ENCODE measurements around the gene JUN.
A peak's percentile ranks its signal among the peaks of the same experiment; 100 is the strongest.

JUN gene

GRCh38 chr1:58754073-58754613, 29.7 kb downstream of the JUN start:
- no peak for DNase-seq

DNA sequence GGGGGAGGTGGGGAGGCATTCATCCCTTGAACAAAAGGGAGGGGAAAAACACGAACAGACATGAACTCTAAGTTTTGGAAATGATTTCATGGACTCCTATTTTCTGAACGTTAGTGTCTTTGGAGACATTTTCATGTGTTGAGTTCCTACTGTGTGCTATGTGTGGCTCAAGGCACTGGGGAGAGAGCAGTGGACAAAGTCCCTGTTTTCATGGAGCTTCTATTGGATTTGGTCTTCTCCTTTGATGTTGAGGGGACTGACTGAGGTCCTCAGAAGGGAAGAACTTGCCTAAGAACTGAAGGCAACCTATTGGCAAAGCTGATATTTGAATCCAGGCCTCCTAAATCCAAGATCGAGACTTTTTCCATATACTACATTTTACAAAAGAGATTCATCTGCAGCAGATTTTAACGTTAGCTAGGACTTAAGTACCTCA, 30.4 kb downstream of the JUN start:
- DNase-seq: no peak

GRCh38 chr1:58749646-58750045, 34.2 kb downstream of the JUN start:
- no peak for DNase-seq

GRCh38 chr1:58748666-58749065, 35.2 kb downstream of the JUN start:
- no peak for DNase-seq

DNA sequence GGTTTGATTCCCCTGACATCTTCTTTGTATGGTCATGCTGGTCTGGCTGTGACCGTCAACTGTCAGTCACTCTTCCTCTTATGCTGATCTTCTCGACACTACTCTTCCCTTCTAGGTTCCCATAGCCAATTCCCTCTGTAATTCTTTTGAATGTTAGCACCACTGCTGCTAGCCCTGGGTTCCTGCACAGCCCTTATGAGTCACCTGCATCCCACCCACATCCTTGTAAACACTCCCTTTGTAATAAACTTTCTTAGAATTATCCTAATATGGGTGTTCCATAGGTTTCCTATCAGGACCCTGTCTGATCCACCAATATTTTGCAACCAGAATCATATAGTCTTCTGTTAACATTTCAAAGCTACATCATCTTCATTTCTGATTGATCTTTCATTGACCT, 37.1 kb downstream of the JUN start:
- DNase-seq: peak; percentile 46

DNA sequence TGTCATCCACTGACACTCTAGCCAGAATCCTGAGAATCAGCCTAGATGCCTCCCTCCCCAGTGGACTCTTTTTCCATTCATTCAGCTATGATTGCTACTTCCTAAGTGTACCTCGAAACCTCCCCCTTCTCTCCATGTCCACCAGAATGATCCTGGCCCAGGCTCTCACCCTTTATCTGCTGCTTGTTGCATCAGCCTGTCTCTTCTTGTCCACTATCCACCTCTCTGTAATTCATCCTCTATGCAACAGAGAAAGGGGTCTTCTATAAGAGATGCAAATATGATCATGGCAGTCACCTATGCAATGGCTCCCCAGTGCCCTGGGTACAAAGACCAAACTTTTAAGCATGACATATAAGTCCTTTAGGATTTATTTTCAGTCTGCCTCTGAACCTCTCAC, 37.7 kb downstream of the JUN start:
- no peak for DNase-seq

DNA sequence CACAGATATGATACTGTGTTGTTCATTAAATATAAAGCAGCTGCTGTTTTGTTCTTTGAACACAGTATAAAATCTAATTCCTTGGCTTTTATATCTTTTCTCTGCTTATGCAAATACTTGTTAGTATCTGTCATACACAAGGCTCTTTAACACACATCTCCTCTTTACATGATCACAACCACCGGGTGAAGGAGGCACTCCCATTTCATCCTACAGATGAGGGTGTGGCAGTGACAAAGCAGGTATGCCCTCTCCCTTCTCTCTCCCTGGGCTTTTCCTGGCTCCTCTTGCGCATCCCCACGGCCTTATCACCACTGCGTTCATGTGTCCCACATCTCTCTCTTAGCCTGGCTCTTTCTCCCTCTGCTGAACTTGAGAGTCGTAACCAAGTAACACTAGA, 38.2 kb downstream of the JUN start:
- no peak for DNase-seq

DNA sequence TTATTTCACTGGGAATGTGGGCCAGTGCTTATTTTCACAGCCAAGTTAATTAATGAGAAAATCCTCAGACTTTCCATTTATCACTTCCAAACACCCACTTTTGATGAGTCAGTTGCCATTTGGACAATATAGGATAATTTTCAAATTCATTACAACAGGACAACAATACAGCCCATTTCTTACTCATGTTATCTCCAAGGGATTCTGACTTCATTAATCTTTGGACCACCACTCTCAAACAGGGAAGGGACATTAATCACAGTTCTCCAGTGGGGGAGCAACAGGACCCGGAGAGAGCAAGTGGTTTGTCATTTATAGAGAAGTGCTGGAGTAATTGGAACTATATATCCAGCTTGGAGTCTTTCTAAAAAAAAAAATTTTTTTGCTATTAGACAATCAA, 38.7 kb downstream of the JUN start:
- no peak for DNase-seq

GRCh38 chr1:58741678-58742553, 41.9 kb downstream of the JUN start:
- no peak for DNase-seq

GRCh38 chr1:58739856-58740466, 43.9 kb downstream of the JUN start:
- DNase-seq: peak; percentile 59

DNA sequence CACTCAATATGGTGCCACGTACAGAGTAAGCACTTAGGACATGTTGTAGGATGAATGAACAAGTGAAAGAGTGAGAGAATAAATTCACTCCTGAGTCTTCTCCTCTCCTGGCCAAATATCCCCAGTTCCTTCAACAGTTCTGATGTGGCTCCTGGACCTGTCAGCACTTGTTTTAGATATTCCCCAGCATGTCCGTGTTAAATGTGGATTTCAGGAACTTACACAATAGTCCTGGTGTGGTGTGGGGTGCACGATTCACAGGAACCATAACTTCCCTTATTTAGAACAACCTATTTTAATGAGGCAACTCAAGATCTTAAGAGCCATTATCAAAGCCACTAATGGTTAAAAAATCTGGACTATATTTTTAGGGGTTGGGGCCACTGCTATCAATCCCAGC, 45.0 kb downstream of the JUN start:
- no peak for DNase-seq

DNA sequence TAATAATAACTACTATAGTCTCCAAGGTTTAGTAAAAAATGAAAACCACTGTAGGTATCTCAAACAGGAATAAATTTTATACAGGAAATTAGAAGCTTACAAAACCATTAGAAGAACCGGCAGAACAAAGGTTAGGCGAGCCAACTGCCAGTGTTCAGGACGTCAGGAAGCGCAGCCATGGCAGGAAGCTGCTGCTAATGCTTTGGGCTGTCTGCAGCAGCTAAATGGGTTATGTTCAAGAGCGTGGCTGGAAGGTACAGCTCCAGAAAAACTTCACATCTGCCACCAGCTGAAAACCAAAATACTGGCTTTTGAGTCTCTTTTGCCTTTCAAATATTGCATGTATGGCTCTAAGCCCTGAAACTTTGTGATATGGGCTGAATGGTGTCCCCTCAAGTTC, 48.3 kb downstream of the JUN start:
- no peak for DNase-seq

DNA sequence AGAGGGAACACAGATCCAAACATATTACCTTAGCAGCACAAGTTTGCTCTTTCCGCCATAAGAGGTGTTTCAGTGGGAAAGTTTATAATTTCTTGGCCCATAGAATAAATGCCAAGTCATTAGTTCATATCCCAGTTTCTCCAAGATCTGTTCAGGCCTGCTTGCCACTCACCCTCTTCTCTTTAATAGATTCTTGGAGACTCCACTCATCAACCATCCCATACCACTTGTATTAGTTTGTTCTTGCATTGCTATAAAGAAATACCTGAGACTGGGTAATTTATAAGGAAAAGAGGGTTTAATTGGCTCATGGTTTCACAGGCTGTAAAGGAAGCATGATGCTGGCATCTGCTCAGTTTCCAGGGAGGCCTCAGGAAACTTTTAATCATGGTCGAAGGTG, 49.2 kb downstream of the JUN start:
- no peak for DNase-seq

GRCh38 chr1:58732087-58732775, 51.6 kb downstream of the JUN start:
- DNase-seq: no peak

Measured in fibroblast of skin of right biceps (primary cell).